GM12892 (cell line): ENCODE measurements around the gene TPRG1.

Source experiments
- POLR2A ChIP-seq: IDR thresholded peaks from 2 replicates; pipeline ENCODE4 v1.6.1; 2011; ENCODE audit warnings: low read depth, low read length, control low read depth
- POLR2AphosphoS5 ChIP-seq: IDR thresholded peaks from 2 replicates; pipeline ENCODE4 v1.6.1; 2011; ENCODE audit warnings: low read depth, low read length, control low read depth
- TAF1 ChIP-seq: IDR thresholded peaks from 2 replicates; pipeline ENCODE4 v1.6.1; 2011; ENCODE audit warnings: low read depth, mild to moderate bottlenecking, control low read depth, low read length, borderline replicate concordance

DNA sequence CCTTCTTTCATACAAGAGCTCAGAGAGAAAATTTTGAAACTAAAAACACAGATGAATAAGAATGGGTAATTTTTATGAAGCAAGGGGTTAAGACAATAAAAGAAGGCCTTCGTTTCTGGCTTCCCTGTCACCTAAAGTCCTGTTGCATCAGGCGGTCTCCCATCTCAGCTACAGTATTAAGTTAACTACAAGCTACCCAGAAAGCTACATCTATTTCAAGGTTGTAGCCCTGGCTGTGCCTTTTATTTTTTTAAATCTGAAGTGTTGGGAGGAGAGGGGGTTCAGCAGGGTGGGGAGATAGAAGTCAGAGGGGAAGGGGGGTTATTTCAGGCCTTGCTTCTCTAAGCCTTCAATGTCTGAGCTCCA is 183.3 kb downstream of the TPRG1 start:
- TF ChIP-seq POLR2A (no peak), POLR2AphosphoS5 (no peak), TAF1 (no peak)
